Gastroesophageal sphincter (tissue), 3 donors: ENCODE measurements around the gene STXBP6.

Experiments used
- CTCF ChIP-seq, 4 experiments: fragments of 200-600 bp in 2 of 4; fragments of 450-650 bp in 2 of 4; sonication (generic) in 1 of 4; IDR thresholded peaks; one replicate each; pipeline ENCODE4 v1.5.1; 2017 to 2019; ENCODE audit warnings: antibody characterized with exemption in 4 of 4, mild to moderate bottlenecking in 2 of 4, moderate library complexity in 2 of 4
- EP300 ChIP-seq: sonication (generic); formaldehyde crosslinking; IDR thresholded peaks from one replicate; pipeline ENCODE4 v1.6.1; 2017; ENCODE audit warnings: antibody characterized with exemption, mild to moderate bottlenecking
- POLR2A ChIP-seq, 2 donors: fragments of 450-650 bp; IDR thresholded peaks; one replicate each; pipeline ENCODE4 v1.6.1; 2017; ENCODE audit warnings: antibody characterized with exemption in 2 of 2, mild to moderate bottlenecking in 2 of 2, moderate library complexity in 1 of 2
- POLR2AphosphoS5 ChIP-seq: sonication (generic); formaldehyde crosslinking; IDR thresholded peaks from one replicate; pipeline ENCODE4 v1.6.1; 2017; ENCODE audit warnings: antibody characterized with exemption

- TF ChIP-seq CTCF (IDR thresholded peaks at IDR 0.05) (no peak), POLR2AphosphoS5 (no peak), POLR2A (IDR thresholded peaks at IDR 0.05) (no peak), EP300 (no peak)
These were observed 133.9 kb downstream of the STXBP6 start for GRCh38 chr14:24915958-24916595.
